Measurements from ENCODE around the gene UBR4.

- TF ChIP-seq CTCF (IDR thresholded peaks at IDR 0.05) (no peak), POLR2A (IDR thresholded peaks at IDR 0.05) (no peak)
Measured at GRCh38 chr1:19219451-19219850, 9.4 kb upstream of the UBR4 start.
